ENCODE measurements around the gene UGGT1.

- TF ChIP-seq CTCF (conservative IDR thresholded peaks at IDR 0.05; ENCODE audit: low read length) (no peak), EZH2phosphoT487 (IDR thresholded peaks at IDR 0.05; ENCODE audit: borderline replicate concordance, low read depth, low read length) (no peak)
These were observed 36.7 kb upstream of the UGGT1 start for GRCh38 chr2:128054104-128054885.

All from OCI-LY7 (cell line).